Measurements from ENCODE around the gene TALDO1. TPM values are rescaled to one million over a fixed set of nuclear protein-coding genes. Genes with fewer than 3 reads are reported as not detected.
A peak's percentile ranks its signal among the peaks of the same experiment; 100 is the strongest.

The TALDO1 gene
- 100 to 1,000 TPM; 163 to 313 (median 217) TPM for total RNA-seq

DNA sequence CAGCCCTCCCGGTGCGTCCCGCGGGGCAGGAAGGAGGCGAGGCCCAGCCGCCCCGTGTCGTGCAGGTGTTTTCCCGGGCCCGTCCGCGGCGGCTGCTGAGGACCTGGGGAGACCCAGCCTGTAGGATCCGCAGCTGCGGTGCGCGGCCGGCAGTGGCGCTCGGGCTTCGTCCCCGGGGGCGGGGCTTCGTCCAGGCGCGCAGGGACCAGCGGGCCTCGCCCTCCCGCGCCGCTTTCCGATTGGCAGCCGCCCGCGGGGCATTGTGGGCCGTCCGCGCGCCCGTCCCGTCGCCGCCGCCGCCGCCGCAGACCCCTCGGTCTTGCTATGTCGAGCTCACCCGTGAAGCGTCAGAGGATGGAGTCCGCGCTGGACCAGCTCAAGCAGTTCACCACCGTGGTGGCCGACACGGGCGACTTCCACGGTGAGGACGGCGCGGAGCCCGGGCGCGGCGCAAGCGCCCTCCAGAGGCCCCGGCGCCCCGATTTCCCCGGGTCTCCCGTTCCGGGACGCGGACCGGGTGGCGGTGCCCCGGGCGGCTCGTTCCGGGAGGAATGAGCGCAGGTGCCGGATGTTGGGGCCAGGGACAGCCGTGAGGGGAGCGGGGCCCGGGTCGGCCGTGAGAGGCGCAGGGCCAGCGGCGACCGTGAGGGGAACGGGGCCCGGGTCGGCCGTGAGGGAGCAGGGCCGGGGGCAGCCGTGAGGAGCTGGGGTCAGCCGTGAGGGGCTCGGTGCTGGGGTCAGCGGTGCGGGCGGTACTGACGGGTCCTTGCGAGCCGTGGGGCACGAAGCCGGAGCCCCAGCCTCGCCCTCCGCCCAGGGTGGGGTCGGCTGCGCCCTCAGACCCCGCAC is at the start of gene TALDO1:
Gene TALDO1 (plus strand): TSS at position 307 of the 849 bp plus-strand sequence. CDS start 18 bp downstream, at position 325.
- TF ChIP-seq, protein P1, sequence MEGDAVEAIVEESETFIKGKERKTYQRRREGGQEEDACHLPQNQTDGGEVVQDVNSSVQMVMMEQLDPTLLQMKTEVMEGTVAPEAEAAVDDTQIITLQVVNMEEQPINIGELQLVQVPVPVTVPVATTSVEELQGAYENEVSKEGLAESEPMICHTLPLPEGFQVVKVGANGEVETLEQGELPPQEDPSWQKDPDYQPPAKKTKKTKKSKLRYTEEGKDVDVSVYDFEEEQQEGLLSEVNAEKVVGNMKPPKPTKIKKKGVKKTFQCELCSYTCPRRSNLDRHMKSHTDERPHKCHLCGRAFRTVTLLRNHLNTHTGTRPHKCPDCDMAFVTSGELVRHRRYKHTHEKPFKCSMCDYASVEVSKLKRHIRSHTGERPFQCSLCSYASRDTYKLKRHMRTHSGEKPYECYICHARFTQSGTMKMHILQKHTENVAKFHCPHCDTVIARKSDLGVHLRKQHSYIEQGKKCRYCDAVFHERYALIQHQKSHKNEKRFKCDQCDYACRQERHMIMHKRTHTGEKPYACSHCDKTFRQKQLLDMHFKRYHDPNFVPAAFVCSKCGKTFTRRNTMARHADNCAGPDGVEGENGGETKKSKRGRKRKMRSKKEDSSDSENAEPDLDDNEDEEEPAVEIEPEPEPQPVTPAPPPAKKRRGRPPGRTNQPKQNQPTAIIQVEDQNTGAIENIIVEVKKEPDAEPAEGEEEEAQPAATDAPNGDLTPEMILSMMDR (IDR thresholded peaks at IDR 0.05) = peak; percentile 26 to 66 (median 48)
- TF ChIP-seq EP300 (IDR thresholded peaks at IDR 0.05) = no peak
- TF ChIP-seq POLR2AphosphoS5 (IDR thresholded peaks at IDR 0.05) = peak; percentile 53 to 83
- peak in 3 of 4 donors; percentile 55 to 90 (median 82) for TF ChIP-seq POLR2A (IDR thresholded peaks at IDR 0.05)
- Histone ChIP-seq H3K27me3 (no peaks in the 10 kb centered on the region), H3K27ac (peak within 1 kb of the TSS; percentile 89 to 96 (median 94)), H3K36me3 (peaks cover 0 to 5% (median 1%) of the 10 kb centered on the region in 4 donors), H3K4me1 (peaks cover 22 to 43% (median 28%) of the 10 kb centered on the region in 4 donors), H3K4me3 (peak within 1 kb of the TSS; percentile 93 to 97 (median 94)), H3K9me3 (no peaks in the 10 kb centered on the region)
- DNase-seq (peak; percentile 96 to 99), ATAC-seq (ENCODE audit: low FRiP score in 2 of 2) (peak; percentile 95 to 98)
- 0 to 3% methylated on average over 6 to 26 of the region's 112 CpGs for WGBS, 2 donors

DNA sequence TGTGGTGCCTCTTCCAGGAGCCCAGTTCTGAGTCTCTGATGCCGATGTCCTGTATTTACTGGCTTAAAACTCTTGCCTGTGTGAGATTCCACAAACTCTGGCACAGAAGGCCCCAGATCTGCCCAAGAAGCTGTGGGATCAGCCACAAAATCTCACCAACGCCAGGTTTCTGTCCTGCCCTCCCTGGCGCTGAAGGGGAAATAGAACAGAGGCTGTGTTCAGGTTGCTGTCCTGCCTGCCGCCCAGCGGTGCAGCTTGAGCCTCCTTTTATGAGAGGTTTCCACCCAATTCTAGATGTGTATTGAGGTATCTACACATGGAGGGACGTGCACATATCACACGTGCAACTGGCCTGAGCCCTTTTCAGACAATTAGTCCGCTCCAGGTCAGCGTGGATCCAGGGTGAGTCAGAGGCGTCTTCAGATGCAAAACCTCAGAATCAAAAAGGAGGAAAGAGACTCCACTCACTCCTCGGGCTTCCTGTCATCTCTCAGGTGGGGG is 49.4 kb upstream of the TALDO1 start:
- Histone ChIP-seq H3K9me3 (no peaks in the 10 kb centered on the region), H3K4me1 (peaks cover 37 to 53% (median 42%) of the 10 kb centered on the region in 4 donors), H3K36me3 (peaks cover 0 to 17% (median 15%) of the 10 kb centered on the region in 4 donors), H3K4me3 (no peak overlapping the region), H3K27me3 (no peaks in the 10 kb centered on the region), H3K27ac (peak overlapping the region; percentile 69 to 100 (median 100))
- no peak for ATAC-seq (ENCODE audit: low FRiP score in 2 of 2)
- no peak for DNase-seq
- TF ChIP-seq POLR2AphosphoS5 (IDR thresholded peaks at IDR 0.05) (no peak), POLR2A (IDR thresholded peaks at IDR 0.05) (no peak), EP300 (IDR thresholded peaks at IDR 0.05) (no peak)
- TF ChIP-seq, protein P1 (IDR thresholded peaks at IDR 0.05) = no peak
- 85 to 87% methylated on average over 8 to 11 of the region's 11 CpGs for WGBS, 2 donors

DNA sequence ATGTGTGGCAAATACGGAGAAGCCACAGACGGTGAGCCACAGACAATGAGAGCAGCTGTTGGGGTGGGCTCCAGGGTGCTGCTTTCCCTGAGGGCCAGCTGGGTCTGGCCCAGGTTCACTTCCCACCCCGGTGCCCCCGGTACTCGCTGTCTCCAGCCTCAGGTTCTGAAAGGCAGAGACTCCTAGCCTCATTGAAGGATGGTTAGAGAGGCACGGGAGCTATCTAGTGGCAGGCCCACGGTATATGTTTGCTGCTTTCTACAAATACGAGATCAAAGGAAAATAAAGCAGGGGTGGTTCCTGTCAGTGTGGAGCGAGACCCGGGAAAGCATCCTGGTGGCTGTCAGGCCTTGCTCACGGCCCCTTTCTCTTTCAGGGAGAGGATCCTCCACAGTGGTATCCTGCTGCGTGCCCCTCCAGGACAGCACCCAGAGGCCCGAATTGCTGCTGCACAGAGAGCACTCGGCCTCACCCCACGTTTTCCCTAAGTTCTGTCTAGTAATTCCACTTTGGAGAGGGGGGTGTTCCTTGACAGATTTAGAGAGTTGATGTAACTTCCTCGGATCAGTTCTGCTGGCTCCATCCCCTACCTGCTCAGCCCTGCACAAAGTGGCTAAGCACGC is 48.7 kb upstream of the TALDO1 start:
- 75 to 83% methylated on average over 17 of the region's 17 CpGs for WGBS, 2 donors

DNA sequence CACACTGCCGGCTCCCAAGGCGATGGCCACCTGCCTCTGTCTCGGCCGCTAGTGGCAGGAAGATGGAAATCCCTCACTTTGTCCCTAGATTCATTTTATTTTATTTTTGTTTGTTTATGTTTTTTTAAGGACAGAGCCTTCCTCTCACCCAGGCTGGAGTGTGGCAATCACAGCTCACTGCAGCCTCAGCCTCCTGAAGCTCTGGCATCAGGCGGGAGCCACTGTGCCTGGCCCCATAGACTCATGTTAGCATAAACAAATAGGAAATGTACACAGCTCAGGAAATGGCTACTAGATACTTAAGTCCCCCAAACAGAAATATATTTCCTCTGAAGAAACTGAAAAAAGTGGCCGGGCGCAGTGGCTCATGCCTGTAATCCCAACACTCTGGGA is 48.2 kb upstream of the TALDO1 start:
- DNase-seq (no peak), ATAC-seq (ENCODE audit: low FRiP score in 2 of 2) (no peak)
- peaks cover 26 to 50% (median 40%) of the 10 kb centered on the region in 4 donors for H3K4me1 ChIP-seq
- no peaks in the 10 kb centered on the region for H3K27me3 ChIP-seq
- H3K36me3 ChIP-seq = peaks cover 0 to 17% (median 15%) of the 10 kb centered on the region in 4 donors
- no peaks in the 10 kb centered on the region for H3K9me3 ChIP-seq
- TF ChIP-seq POLR2AphosphoS5 (IDR thresholded peaks at IDR 0.05) = no peak
- no peak for TF ChIP-seq EP300 (IDR thresholded peaks at IDR 0.05)
- TF ChIP-seq, protein P1 (IDR thresholded peaks at IDR 0.05) = no peak
- TF ChIP-seq POLR2A (IDR thresholded peaks at IDR 0.05) = no peak
- H3K27ac ChIP-seq = no peak overlapping the region
- 92% methylated on average over 7 of the region's 7 CpGs for WGBS, 2 donors
- no peak overlapping the region for H3K4me3 ChIP-seq

More for the DNA sequence above, 48.7 kb upstream of the TALDO1 start:
- Histone ChIP-seq H3K4me1 (peaks cover 31 to 52% (median 43%) of the 10 kb centered on the region in 4 donors), H3K27me3 (no peaks in the 10 kb centered on the region), H3K36me3 (peaks cover 0 to 17% (median 15%) of the 10 kb centered on the region in 4 donors), H3K27ac (no peak overlapping the region), H3K4me3 (no peak overlapping the region), H3K9me3 (no peaks in the 10 kb centered on the region)
- TF ChIP-seq POLR2AphosphoS5 (IDR thresholded peaks at IDR 0.05) (no peak), EP300 (IDR thresholded peaks at IDR 0.05) (no peak), POLR2A (IDR thresholded peaks at IDR 0.05) (no peak)
- TF ChIP-seq, protein P1 (IDR thresholded peaks at IDR 0.05) = no peak
- ATAC-seq (ENCODE audit: low FRiP score in 2 of 2) (no peak), DNase-seq (no peak)
